Muscle of arm (tissue), 12 donors: ENCODE measurements around the gene ANKRD11. TPM values are rescaled to one million over a fixed set of nuclear protein-coding genes. Genes with fewer than 3 reads are reported as not detected.
A peak's percentile ranks its signal among the peaks of the same experiment; 100 is the strongest.
"Not testable (repeated sequence)": the region's sequence is repeated elsewhere in the genome, so short reads cannot be mapped to it uniquely, and the experiment has no call there.

Experiments
- DNase-seq: peaks from one replicate; pipeline ENCODE4 v3.0.0-alpha.2; 2013
- polyA plus RNA-seq, 12 donors: library from polyadenylated mRNA; unstranded; fragments of 120-200 nt; gene quantifications; one replicate each; pipeline ENCODE4 v1.2.1, GENCODE V29; 2013; ENCODE audit not compliant: insufficient read length in 12 of 12

Gene ANKRD11
- polyA plus RNA-seq, 12 donors, result 52.0 to 116 (median 61.1) TPM; not detected in 1

DNA sequence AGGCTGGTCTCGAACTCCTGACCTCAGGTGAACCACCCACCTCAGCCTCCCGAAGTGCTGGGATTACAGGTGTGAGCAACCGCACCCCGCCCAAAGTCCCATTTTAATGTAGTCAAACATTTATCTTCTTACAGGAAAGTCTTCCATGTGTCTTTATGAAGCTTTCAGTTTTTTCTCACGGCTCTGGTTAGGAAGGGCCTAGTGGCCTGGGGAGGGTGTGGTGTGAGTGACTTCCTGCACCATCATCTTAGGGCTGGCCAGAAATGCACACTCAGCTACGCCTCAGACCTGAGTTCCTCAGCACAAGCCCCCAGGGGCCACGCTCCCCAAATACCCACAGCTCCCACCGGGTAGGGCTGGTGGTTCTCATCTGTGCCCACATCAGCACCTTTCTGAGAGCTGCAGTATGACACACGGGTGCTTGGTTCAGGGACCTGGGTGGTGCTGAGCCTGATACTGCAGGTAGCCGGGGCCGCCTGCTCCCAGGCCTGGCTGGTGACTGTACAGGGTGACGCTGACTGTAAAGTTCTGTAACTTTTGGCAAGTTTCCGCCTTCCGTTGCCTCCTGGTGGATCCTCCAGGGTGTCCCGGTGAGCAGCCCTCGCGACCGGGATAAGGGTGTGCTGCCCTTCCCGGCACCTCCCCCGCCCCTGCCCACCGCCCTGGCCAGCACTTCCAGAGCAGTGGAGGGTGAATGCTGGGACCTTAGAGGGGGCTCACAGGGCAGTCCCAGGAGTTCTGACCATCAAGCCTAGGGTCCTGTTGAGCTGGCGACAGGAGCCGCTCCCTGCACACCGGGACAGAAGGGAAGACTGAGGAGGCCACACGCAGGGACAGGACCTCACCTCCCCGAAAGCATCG lies 220.3 kb downstream of the ANKRD11 start:
- no peak for DNase-seq

DNA sequence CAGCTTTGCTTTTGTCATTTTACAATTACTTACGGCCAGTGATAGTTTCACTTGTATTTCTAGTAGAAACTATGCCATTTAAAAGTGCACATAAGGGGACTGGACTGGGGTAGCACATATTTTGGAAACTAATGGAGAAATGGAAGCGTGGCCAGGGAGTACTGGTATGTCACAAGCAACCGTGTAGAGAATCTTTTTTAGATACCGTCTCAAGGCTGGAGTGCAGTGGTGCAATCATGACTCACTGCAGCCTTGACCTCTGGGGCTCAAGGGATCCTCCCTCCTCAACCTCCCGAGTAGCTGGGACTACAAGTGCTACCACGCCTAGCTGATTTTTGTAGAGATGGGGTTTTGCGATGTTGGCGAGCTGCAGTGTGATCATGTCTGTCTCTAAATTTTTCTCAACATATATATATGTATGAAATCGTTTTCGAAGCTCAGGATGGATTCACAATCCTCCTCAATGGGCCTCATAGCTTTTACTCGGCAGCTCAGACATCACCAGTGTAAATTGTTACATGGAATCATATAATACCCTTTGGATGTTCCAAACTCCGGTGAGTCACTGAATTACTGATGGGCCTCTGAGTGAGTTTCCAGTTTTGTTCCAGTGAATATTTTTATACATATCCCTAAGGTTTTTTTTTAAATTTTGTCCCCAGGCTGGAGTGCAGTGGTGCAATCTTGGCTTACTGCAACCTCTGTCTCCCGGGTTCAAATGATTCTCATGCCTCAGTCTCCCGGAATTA lies 221.2 kb downstream of the ANKRD11 start:
- no peak for DNase-seq

DNA sequence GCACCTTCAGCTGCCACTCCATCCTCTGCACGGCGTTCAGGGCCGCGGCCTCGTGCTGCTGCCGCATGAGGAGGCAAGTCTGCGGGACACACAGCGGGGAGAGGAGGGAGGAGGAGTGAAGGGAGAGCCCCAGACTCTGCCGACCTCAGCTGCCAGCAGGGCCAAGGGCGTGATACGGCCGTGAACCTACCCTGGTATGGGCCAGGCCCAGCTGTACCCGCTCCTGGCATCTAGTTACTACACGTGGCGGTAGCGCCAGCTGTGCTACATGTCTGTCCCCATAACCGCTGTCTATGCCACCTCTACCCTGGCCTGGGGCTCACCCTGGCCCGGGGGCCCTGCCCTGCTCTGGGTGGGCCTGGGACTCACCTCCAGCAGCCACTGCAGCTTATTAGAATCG lies 221.8 kb downstream of the ANKRD11 start:
- no peak for DNase-seq

DNA sequence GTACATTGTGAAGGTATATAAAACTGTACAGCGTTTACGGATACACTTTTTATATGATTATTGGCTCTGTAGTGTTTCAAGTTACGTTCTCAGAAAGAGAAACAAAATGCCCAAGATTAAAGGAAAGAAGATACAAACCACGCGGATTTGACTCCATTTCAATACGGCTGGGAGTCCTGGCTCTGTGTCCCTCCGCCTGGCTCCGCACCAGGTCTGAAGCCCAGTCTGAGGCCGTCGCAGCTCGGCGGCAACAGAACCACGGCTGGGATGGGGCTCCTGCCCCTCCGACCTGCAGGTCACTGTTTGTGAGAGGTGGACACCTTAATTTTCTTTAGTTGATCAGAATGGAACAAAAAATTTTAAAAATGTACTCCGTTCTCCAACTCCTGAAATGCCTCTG lies 222.6 kb downstream of the ANKRD11 start:
- DNase-seq, result not testable (repeated sequence)

DNA sequence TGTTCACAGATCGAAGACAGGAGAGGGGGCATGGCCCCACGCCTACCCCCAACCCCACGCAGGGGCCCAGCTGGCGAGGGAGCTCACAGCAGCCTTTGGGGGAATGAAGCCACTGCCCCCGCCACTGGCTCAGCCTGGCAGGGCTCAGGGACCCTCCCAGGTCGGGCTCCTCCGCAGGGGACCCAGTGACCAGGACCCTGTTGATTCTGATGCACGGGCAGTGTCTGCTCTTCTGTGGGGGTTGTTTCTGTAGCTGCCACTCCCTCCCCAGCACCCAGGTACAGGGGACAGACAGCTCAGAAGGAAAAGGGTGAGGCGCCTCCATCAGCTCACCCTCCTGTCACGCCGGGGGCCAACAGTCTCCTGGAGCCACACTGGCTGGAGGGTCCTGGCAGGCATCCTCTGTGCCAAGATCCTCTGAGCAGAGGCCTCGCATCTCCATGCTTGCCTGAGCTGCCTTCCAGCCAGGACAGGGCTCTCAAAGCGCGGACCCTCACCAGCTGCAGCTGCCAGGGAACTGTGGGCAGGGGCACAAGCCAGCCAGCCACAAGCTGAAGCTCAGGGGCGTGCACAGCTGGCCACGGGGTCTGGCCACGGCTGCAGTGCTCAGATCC lies 223.7 kb downstream of the ANKRD11 start:
- no peak for DNase-seq

DNA sequence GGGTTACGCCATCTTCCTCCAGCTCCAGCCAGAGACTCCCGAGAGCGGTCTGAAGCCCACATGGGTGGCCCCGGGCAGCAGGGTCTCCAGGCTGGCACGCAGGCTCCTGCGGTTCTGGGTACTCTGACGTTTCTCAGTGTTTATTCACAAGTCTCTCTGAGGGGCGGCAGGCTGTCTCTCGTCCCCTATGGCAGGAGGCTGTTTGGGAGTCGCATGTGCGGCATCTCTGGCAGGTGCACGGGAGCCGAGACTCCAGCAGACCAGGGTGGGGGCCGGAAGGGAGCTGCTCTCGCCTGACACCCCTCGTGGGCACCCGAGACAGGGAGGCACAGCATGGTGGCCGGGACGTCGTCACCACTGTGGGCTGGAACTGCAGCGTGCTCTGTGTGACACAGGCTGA lies 224.7 kb downstream of the ANKRD11 start:
- DNase-seq, result no peak

DNA sequence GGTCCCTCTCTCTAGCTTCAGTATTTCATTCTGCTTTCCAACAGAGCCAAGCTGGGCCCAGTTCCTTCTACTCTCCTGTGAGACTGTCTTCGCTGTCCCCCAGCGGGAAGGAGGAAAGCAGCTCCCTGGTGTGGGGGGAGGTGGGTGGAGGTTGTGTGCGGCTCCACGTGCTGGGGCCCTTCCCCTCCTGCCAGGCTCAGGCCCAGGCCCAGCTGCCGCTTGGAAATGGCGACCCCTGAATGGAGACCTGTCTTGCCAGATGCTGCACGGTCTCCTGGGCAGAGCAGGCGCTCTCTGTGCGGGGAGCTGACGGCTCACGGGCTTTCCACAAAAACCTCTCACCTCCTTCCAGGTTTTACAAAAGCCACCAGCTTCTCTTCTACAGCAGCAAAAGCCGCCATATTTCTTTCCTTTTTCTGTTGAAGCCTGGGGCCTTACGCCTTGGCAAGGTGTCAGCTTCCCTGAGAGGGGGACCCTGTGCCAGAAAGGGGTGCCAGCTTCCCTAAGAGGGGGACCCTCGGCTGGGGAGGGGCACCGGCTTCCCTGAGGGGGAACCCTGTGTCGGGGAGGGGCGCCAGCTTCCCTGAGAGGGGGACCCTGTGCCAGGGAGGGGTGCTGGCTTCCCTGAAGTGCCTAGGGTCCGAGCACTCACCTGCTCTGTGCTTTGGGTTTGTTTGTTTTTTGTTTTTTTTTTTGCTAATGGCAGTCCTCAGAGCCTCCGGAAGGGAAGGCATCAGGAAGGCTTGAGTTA lies 225.4 kb downstream of the ANKRD11 start:
- no peak for DNase-seq

DNA sequence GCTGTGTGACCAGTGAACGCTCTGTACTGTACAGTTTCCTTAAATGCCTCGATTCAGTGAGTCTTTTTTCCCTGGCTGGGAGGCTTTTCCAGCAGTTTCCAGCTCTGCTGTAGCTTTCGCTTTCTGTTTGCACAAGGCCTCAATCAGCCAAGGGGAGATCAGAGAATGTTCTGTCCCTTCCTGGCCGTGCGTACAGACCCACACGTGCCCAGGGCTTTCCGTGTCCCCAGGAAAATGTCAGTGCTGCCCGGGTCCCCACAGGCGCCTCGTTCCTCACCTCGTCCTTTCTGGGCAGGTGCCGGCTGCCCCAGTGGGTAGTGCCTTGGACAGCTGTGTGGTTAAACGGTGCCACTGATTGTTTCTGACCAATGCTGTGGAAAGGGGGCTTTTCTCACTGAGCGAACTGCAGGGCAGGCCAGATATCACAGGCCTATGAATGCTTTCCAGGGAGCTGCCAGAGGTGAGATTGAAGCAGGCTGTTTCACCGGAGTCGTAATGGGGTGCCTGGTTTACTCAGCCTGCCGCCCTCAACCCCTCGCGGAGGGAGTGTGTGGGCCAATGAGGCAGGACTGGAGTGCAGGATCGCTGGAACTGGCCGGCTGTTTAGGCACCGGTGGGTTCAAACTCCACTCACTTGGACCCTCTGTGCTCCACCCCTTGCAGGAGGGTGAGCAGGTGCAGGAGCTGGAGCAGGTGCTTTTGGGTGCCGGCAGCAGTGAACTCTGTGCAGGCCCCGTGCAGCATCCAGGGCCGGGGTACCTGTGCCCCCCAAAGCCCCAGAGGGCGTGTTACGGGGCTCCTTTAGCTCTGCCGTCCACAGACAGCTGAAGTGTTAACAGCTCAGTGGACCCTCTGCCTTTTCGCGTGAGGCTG lies 228.4 kb downstream of the ANKRD11 start:
- no peak for DNase-seq

DNA sequence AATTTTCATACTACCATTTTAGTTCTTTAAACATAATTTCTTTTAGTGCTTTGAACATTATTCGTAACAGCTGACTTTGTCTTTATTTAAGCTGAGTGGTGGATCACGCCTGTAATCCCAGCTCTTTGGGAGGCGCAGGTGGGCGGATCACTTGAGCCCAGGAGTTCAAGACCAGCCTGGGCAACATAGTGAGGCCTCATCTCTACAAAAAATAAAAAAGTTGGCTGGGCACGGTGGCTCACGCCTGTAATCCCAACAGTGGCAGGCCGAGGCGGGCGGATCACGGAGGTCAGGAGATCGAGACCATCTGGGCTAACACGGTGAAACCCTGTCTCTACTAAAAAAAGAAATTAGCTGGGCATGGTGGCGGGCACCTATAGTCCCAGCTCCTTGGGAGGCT lies 230.5 kb downstream of the ANKRD11 start:
- not testable (repeated sequence) for DNase-seq

DNA sequence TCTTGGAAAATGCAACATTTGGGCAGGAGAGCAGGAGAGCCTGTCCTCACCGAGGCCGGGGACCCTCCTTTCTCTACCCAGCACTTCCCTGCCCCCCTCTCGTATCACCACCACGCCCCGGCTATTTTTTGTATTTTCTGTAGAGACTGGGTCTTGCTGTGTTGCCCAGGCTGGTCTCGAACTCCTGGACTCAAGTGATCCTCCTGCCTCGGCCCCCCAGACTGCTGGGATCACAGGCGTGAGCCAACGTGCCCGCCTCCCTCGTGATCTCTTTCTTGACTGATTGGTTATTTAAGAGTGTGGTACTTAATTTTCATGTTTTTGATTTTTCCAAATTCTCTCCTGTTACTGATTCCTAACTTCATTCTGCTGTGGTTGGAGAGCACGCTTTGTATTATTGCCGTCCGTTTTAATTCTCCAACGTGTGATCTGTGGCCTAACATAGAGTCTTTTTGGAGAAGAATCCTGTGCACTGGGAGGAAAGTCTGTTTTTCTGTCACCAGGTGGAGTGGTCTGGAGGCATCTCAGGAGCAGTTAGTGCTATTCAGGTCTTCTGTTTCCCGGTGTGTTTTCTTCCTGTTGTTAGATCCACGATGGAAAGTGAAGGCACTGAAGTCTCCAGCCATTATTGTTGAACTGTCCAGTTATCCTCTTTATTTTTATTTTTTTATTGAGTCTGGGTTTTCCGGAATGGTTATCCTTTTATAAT lies 232.4 kb downstream of the ANKRD11 start:
- DNase-seq, result no peak

DNA sequence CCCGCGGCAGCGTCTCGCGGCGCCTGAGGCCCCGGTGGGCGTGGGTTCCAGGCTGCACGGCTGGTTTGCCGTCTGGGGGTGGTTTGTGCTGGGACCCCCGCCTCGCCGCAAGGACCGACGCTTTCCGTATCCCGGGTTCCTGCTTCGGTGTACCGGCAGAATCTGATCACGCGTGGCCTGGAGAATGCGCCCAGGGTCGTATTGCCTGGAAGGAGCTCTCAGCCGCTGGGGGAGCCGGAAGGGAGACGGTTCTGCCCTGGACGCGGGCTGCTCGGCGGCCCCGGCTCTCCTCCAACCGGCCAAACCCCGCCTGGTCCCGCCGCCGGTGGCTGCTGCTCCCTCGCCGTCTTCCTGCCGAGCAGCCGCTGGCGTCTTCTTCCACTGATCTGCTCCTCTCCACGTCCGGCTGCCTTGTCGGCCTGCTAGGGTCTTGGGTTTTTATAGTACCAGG lies 233.1 kb downstream of the ANKRD11 start:
- DNase-seq, result no peak

DNA sequence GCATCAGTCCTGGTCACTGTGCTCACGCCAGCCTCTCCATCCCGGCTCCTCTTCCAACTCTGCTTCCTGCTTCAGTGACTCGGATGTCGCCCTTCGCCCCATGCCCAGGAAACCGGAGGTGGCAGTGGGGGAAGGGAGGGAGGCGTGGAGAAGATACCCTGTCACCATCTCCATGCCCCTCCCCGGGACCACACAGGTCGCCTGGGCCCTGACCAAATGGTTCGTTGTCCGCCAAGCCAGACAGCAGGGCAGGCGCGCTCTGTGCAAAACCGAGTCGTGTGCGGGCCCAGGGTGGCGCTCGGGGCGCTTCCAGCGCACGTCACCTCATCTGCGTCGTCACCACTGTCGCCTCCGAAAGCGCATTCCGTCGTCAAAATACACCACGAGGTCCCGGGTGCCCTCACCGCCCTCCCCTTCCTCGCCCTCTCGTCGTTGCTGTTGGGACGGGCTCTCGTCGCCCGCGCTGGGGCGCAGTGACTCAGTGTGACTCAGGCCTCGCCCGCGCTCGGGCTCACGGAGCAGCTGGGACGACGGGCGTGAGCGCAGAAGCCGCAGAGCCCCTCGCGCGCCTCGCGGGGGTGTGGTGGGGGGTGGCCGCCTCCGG lies 233.6 kb downstream of the ANKRD11 start:
- DNase-seq, result no peak

DNA sequence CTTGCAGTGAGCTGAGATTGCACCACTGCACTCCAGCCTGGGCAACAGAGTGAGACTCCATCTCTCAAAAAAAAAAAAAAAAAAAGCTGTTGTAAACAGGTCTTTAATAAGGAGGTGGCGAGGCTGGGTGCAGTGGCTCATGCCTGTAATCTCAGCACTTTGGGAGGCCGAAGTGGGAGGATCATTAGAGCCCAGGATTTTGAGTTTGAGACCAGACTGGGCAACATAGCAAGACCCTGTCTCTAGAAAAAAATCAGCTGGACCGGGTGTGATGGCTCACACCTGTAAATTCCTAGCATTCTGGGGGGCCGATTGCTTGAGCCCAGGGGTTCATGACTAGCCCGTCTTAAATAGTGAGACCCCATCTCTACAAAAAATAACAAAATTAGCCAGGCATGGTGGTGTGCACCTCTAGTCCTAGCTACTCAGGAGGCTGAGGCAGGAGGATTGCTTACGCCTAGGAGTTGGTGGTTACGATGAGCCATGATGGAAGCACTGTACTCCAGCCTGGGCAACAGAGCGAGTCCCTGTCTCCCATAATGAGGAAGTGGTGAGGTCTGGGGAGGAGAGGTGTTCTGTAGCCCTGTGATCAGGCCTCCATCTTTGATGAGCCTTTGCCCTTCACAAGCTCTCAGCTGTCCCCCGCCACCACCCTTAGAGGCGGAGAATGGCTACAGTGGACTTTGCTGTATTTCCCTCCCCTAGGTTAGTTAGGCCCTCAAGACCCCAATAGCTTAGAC lies 236.6 kb downstream of the ANKRD11 start:
- no peak for DNase-seq

DNA sequence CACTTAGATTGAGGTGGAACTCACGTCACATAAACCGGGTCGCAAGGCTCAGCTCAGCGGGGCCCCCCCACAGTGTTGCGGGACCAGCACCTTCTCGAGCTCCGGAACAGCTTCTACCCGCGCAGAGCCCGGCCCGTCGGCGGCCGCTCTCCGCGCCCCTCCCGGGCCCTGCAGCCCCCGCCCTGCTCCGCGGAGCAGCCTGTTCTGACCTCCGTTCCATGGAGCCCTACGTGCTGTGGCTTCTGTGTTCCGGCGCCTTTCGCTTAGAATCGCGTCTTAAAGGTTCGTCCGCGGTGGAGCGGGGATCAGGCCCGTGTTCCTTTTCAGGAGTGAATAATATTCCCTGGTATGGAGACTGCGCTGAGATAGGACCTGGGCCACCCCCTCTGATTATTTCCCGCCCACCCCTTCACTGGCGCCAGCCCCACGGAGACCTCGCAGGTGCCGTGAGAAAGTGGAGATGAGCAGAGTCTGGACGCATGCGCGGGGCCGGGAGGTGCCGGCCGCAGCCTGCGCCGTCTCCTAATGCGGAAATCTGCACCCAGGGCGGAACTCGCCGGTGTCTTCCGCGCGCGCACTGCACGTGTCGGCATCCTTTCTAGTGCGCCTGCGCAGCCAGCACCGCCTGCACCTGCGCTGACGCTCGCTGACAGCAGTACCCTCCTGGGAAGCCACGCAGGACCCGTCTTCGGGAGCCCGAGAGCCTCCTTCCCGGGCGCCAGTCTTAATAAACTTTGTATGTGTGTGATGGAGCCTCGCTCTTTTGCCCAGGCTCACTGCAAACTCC lies 242.0 kb downstream of the ANKRD11 start:
- DNase-seq, result no peak

DNA sequence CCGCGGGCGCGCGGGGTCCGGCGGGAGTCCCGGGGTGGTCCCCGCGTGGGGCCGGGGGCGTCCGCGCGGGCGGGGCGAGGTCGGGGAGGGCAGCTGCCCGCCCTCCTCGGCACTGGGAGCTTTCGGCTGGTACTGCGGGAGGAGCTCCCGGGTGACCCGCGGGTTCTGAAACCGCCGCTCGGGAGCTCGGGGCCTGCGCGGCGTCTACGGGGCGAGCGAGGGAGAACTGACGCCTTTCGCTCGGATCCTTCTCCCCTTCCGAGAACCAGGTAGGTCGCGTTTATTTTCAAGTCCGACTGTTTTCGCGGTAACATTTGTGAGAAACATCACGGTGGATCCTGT lies 242.7 kb downstream of the ANKRD11 start:
- not testable (repeated sequence) for DNase-seq

DNA sequence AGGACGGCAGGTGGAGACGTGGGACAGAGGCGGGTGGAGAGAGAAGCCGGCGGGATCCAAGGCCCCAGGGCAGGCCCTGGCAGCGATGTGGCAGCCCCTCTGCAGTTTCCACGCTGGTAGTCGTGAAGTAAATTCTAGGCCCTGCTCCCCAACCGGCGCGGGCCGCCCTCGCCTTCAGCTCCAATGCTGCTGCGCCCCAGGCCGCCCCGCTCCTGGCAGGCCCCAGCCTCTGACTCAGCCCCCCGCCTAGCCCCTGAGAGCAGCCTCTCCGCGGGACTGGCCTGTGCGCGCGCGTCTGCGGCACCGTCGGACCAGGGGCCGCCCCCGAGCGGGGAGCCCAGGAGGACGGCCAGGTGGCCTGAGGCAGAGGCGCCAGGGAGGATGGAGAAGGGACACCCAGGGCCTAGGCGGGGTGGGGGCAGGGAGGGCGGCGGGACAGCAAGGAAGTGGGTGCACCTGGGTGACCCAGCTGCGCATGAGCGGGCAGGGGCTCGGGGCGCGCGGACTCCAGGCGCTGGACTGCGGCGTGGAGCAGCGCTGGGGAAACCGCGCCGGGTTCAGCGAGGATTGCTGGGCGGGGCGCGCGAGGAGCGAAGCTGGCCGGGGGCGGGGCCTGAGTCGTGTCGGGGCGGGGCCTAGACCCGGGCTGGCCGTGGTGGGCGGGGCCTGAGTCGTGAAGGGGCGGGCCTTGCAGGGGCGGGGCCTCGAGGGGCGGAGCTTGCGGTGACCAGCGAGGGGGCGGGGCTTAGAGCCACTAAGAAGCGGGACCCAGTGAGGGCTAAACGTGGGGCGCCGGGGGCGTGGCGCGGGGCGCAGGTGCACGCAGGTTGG lies 243.2 kb downstream of the ANKRD11 start:
- DNase-seq, result peak; percentile 65

DNA sequence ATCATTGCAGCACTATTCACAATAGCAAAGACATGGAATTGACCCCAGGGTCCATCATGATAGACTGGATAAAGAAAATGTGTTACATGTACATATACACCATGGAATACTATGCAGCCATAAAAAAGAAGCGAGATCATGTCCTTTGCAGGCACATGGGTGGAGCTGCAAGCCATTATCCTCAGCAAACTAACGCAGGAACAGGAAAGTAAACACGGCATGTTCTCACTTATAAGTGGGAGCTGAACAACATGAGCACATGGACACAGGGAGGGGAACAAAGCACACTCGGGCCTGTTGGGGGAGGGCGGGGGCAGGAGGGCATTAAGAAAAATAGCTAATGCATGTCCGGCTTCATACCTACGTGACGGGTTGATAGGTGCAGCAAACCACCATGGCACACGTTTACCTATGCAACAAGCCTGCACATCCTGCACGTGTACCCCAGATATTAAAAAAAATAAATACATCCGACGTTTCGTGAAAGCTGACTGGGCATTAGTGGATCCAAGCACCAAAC lies 243.9 kb downstream of the ANKRD11 start:
- no peak for DNase-seq
